NT2/D1 (cell line): ENCODE data around the gene NDUFA12.
A peak's percentile ranks its signal among the peaks of the same experiment; 100 is the strongest.

Experiments
- DNase-seq: peaks from one replicate; pipeline ENCODE4 v3.0.0-alpha.2; 2011; ENCODE audit warnings: low read depth, low spot score
- H3K27me3 ChIP-seq: 2 replicates; pipeline ENCODE4 v1.6.0; 2011; ENCODE audit warnings: mild to moderate bottlenecking; ENCODE audit not compliant: insufficient read length, insufficient read depth
- H3K36me3 ChIP-seq: 2 replicates; pipeline ENCODE4 v1.6.1; 2011; ENCODE audit warnings: mild to moderate bottlenecking, low read length, mixed read lengths; ENCODE audit not compliant: insufficient read depth, insufficient read length
- H3K4me1 ChIP-seq: 2 replicates; pipeline ENCODE4 v1.5.1; 2011; ENCODE audit not compliant: insufficient read depth, insufficient read length
- H3K4me3 ChIP-seq: 2 replicates; pipeline ENCODE4 v1.5.1; 2011; ENCODE audit warnings: low read depth; ENCODE audit not compliant: insufficient read length
- H3K9ac ChIP-seq: 2 replicates; pipeline ENCODE4 v1.6.0; 2011; ENCODE audit warnings: low read depth; ENCODE audit not compliant: insufficient read length
- H3K9me3 ChIP-seq: 2 replicates; pipeline ENCODE4 v1.5.1; 2011; ENCODE audit warnings: mild to moderate bottlenecking, low read length; ENCODE audit not compliant: insufficient read depth
- SUZ12 ChIP-seq: IDR thresholded peaks from 2 replicates; pipeline ENCODE4 v1.6.1; 2011; ENCODE audit not compliant: insufficient read length, insufficient read depth; ENCODE audit errors: extremely low read depth
- YY1 ChIP-seq: IDR thresholded peaks from 2 replicates; pipeline ENCODE4 v1.6.1; 2011; ENCODE audit not compliant: insufficient read length, insufficient read depth
- ZNF274 ChIP-seq: IDR thresholded peaks from 2 replicates; pipeline ENCODE4 v1.6.1; 2011; ENCODE audit warnings: mild to moderate bottlenecking, low read depth, low read length

The NDUFA12 gene

DNA sequence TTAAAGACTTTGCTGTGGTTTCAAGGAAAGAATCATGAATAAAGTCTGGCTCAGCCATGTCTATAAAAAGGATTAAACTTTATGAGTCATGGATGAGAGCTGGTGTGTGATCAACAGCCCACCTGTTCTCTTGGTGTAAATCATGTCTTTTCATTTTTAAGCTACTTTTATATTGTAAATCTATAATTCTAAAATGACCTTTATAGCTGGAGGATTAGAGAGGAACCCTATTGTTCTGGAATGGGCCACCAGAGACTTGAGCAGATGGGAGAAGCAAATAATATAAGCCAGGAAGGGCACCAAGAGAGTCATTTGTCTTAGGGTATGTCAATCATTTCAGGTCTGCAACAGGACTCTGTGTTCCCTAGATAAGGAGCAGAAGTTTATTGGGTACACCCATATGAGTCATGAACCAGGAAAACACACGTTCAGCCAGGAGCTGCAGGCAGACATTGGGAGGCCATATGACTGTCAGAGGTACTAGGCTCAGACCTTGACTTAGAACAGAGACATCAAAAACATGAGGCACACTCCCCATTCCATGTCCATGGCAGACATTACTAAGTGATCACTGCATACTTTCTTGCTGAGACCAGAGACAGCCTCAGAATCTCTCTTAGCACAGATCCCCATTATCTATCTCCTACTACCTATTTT is 49.3 kb downstream of the NDUFA12 start:
- no peak overlapping the region for H3K4me3 ChIP-seq
- H3K27me3 ChIP-seq = no peaks in the 10 kb centered on the region
- H3K4me1 ChIP-seq = no peaks in the 10 kb centered on the region
- TF ChIP-seq YY1 = no peak
- TF ChIP-seq SUZ12 = no peak
- TF ChIP-seq ZNF274 = no peak
- DNase-seq = no peak
- no peaks in the 10 kb centered on the region for H3K9me3 ChIP-seq
- H3K9ac ChIP-seq = no peak overlapping the region
- no peaks in the 10 kb centered on the region for H3K36me3 ChIP-seq

DNA sequence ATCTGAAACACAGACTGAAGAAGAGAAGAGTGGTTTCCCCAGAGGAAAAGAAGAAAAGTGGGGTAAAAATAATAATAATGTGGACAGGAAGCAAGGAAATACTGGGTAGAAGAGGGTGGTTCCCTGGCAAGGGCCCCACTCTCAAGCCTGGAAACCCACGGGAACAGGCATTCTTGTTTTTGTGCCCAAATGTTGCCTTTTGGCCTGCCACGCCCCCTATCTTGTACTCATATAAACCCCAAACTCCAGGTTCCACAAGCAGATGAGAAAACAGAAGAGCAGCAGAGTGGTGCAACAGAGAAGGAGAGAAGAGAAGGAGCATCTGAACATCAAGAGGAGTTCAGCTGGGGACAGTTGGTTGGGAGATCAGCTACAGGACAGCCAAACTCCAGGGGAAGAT is 51.2 kb downstream of the NDUFA12 start:
- DNase-seq = no peak
- Histone ChIP-seq H3K36me3 (no peaks in the 10 kb centered on the region), H3K9me3 (no peaks in the 10 kb centered on the region), H3K4me1 (no peaks in the 10 kb centered on the region), H3K9ac (no peak overlapping the region), H3K4me3 (no peak overlapping the region), H3K27me3 (no peaks in the 10 kb centered on the region)
- TF ChIP-seq SUZ12 (no peak), ZNF274 (no peak), YY1 (no peak)

DNA sequence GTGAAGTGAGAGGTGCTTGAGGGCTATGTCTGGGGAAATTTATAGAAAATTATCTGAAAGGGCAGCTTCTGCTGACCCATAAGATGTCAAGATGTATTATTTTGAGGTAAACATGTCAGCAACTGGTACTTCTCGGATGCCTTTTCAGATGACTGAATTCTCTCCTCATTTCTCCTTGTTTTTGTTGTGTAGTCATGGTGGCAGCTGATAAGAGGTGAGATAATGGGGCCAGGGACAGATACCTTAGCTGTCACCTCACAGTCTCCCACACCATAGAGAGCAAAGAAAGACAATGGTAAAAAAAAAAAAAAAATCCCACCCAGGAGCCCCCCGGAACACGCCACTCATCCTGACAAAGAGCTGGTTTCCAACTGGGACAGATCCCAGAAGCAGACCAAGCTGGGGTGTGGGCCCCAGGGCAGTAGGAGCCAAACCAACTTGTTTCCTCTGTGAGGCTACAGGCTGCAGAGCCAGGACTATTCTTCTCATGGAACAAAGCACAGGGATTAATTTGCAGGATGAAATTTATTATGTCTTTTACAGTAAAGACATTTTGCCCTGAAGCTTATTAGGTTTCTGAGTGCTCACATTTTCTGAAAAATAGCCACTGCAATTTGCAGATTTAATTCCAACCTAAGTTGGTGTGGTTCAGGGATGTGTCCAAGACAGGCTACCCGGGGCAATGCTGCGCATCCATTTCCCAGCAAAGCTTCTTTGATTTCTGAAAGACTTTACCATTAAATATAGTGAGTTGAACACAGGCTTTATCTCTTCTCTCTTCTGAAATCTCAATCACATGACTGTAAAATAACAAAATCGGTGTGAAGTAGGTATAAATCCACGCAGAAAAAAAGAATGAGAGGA is 52.2 kb downstream of the NDUFA12 start:
- Histone ChIP-seq H3K4me1 (no peaks in the 10 kb centered on the region), H3K36me3 (no peaks in the 10 kb centered on the region), H3K4me3 (no peak overlapping the region), H3K27me3 (no peaks in the 10 kb centered on the region), H3K9ac (no peak overlapping the region), H3K9me3 (no peaks in the 10 kb centered on the region)
- DNase-seq = peak; percentile 13
- TF ChIP-seq ZNF274 (no peak), YY1 (no peak), SUZ12 (no peak)

DNA sequence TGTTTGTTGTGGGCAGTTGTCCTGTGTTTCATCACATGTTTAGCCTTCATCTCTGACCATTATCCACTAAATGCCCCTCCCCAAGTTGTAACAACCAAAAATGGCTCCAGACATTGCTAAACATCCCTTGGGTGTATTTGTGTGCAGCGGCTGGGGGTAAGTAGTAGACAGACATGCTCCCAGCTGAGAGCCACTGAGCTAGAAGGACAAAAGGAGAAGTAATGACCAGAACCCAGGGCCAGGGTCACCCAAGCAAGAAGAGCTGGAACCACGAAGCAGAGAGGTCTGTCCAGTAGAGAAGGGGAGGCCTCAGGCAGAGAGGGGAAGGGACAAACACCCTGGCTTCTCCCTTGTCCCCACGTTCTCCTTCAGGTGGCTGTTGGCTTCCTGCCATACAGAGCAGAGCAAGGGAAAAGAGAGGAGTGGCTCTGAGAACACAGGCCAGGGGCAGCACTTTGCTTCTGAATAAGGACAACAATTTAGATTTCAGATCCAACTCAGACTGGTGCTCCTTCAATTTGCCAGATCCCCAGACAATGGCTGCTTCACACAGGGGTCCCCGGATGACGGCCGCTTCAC is 55.2 kb downstream of the NDUFA12 start:
- H3K4me3 ChIP-seq = no peak overlapping the region
- no peak overlapping the region for H3K9ac ChIP-seq
- DNase-seq = no peak
- no peaks in the 10 kb centered on the region for H3K9me3 ChIP-seq
- no peaks in the 10 kb centered on the region for H3K4me1 ChIP-seq
- no peaks in the 10 kb centered on the region for H3K36me3 ChIP-seq
- TF ChIP-seq SUZ12 (no peak), YY1 (no peak), ZNF274 (no peak)
- no peaks in the 10 kb centered on the region for H3K27me3 ChIP-seq

DNA sequence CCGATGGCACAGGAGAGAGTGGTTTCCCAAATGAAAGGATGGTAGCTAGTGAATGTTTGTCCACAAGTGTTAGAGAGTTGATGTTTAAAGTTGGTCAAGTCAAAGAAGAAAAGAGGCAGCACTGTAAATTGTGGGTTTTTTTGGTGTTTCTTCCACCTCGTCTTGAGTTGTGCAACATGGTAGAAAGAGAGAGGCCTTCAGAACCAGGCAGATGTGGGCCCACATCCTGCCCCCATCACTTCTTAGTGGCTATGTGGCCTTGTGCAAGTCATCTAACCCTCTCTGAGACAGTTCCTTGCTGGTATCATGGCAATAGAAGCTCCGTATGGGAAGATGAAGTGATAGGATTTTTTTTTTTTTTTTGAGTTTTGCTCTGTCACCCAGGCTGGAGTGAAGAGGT is 60.8 kb downstream of the NDUFA12 start:
- Histone ChIP-seq H3K36me3 (no peaks in the 10 kb centered on the region), H3K4me1 (no peaks in the 10 kb centered on the region), H3K9me3 (no peaks in the 10 kb centered on the region), H3K27me3 (no peaks in the 10 kb centered on the region), H3K4me3 (no peak overlapping the region), H3K9ac (no peak overlapping the region)
- no peak for DNase-seq
- no peak for TF ChIP-seq SUZ12
- no peak for TF ChIP-seq YY1
- TF ChIP-seq ZNF274 = no peak

DNA sequence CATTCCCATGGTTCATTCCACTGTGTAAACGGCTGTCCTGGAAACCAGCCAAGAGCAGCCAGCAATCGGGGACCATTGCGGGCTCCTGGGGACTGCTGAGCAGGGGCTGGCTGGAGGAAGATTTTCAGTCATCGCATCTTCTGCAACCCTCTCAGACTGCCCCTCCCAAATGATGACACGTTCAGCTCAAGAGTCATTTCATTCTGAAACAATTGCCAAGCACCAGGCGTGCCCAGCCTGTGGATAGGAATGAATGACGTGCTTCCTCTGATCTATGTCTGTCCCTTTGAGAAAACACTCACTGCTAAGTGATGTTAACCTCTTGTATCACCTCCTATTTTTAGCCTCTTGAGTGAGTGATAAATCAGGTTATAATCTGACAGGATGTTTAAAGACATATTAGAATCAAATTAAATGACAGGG is 62.0 kb downstream of the NDUFA12 start:
- DNase-seq = no peak
- H3K9me3 ChIP-seq = no peaks in the 10 kb centered on the region
- H3K4me3 ChIP-seq = no peak overlapping the region
- no peaks in the 10 kb centered on the region for H3K27me3 ChIP-seq
- H3K36me3 ChIP-seq = no peaks in the 10 kb centered on the region
- no peaks in the 10 kb centered on the region for H3K4me1 ChIP-seq
- H3K9ac ChIP-seq = no peak overlapping the region
- TF ChIP-seq SUZ12 (no peak), ZNF274 (no peak), YY1 (no peak)

DNA sequence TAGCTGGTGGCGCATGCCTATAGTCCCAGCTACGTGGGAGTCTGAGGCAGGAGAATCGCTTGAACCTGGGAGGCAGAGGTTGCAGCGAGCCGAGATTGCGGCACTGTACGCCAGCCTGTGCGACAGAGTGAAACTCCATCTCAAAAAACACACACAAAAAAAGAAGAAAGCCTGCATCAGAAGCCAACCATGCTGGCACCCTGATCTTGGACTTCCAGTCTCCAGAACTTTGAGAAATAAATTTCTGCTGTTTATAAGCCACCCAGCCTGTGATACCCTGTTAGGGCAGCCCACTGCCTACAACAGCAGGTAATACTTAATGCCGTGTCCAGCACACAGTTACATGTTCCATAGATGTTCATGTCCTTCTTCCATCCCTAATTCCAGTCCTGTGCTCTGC is 62.7 kb downstream of the NDUFA12 start:
- no peaks in the 10 kb centered on the region for H3K4me1 ChIP-seq
- no peak for DNase-seq
- H3K4me3 ChIP-seq = no peak overlapping the region
- no peaks in the 10 kb centered on the region for H3K9me3 ChIP-seq
- H3K27me3 ChIP-seq = no peaks in the 10 kb centered on the region
- H3K9ac ChIP-seq = no peak overlapping the region
- no peak for TF ChIP-seq ZNF274
- no peak for TF ChIP-seq YY1
- TF ChIP-seq SUZ12 = no peak
- no peaks in the 10 kb centered on the region for H3K36me3 ChIP-seq
